SHP77 (cell line): ENCODE data around the gene GPD1L.
"Not testable (repeated sequence)": the region's sequence is repeated elsewhere in the genome, so short reads cannot be mapped to it uniquely, and the experiment has no call there.

Source experiments
- DNase-seq, 2 experiments: peaks; one replicate each; lab custom pipeline; 2025; lab: John Stamatoyannopoulos, UW

GPD1L gene

DNA sequence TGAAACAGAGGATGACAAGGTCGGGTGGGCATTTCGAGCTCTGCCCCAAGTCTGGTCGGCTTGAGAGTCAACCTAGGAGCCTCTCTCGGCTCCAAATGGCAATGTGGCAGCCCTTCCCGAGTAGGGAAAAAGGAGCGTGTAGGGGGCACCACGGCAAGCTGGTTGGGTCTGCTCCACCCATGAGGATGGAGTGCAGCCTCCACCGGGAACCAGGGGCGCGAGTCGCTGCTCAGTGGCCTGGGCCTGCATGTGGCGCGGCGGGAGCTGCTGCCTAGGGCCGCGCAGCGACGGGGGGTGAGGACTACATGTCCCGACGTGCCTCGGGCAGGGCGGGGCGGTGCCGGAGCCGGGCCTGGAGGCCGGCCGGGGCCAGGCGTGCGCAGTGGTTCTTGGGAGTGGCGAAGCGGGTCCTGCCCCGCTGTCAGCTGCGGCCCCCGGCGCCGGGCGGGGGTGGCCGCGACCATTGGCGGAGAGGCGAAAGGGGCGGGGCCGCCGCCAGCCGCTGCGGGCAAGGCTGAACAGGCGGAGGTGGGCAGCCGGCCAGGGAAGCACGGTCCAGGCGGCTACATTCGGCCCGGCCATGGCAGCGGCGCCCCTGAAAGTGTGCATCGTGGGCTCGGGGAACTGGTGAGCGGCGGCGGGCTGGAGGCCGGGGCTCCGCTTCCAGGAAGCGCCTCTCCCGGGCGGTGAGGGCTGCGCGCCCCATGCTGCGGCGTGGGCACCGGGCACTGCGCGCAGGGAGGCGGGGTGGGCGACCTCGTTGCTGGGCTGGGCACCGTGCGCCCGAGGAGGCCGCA, at the start of gene GPD1L:
GPD1L (plus strand) TSS at position 489 of the 797 bp plus-strand sequence; CDS start at position 581, 92 bp downstream.
- peak; percentile 88 to 91 for DNase-seq

DNA sequence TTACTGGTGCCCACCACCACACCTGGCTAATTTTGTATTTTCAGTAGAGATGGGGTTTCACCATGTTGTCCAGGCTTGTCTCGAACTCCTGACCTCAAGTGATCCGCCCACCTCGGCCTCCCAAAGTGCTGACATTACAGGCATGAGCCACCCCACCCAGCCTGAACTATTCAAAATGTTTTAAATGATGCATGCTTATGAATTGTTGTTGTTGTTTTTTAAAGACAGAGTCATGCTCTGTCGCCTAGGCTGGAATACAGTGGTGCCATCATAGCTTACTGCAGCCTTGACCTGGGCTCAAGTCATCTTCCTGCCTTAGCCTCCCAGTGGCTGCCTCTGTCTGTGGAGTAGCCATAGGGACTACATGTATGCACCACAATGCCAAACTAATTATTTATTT, 48.0 kb upstream of the GPD1L start:
- DNase-seq, result not testable (repeated sequence)

- no peak for DNase-seq
Measured at GRCh38 chr3:32062950-32063582, 43.4 kb upstream of the GPD1L start.

- no peak for DNase-seq
Measured at GRCh38 chr3:32066686-32067085, 39.7 kb upstream of the GPD1L start.

DNA sequence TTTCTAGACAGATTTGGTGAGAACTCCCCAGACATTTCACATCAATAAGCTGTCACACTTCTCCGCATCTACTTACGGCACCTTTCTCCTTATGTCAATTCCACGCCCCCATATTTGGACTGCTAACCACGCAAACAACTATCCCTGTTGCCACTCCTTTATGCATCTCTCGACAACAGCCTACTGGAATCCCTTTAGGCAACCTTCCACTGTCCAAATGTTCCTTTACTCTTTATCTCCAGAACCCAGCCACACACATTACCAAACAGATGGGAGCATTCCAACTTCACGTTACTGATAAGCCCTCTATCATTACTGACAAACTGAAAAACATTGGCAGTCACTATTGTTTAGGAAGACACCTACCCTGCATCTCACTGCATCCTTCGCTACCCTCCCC, 32.2 kb upstream of the GPD1L start:
- not testable (repeated sequence) for DNase-seq

DNA sequence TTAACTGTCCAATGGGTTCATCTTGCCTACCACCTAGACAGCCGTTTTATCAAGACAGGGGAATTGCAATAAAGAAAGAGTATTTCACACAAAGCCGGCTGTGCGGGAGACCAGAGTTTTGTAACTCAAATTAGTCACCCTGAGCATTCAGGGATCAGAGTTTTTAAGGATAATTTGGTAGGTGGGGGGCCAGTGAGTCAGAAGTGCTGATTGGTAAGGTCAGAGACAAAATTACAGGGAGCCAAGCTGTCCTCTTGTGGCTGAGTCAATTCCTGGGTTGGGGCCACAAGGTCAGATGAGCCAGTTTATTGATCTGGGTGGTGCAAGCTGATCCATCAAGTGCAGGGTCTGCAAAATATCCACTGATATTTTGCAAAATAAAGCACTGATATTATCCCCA, 29.9 kb upstream of the GPD1L start:
- no peak for DNase-seq

DNA sequence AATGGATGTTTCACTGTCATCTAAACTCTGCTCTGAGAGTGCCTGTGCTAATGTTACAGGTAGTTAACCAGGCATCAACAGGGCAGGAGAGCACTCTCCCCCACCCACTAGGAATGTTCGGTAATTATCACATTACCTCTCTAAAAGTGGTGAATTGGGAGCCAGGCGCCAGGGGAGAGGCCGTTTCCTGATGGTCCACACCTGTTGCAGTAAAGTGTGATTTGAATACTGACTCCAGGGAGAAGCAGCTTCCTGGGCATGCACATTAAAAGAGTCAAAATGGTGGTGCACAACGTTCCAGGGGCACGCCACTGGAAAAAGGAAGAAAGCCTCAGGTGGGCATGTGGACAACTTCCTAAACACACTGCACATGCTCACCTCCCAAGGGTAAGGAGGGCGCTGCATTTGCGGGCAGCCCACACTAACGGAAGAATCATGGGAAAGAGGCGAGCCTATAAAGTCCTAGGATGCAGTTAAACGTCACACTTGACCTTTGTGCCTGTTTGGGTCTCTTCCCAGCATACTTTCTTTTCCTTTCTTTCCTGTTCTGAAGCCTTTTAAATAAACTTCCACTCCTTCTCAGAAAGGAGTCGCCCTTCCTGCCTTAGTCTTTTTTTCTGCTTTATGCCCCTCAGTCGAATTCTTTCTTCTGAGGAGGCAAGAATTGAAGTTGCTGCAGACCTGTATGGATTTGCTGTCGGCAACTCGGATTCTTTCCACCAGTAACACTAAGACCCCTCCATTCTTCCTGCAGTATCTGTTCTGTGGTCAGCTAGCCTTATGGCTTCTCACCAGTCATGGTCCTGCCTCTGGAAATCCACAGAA, 28.9 kb upstream of the GPD1L start:
- DNase-seq, result no peak

DNA sequence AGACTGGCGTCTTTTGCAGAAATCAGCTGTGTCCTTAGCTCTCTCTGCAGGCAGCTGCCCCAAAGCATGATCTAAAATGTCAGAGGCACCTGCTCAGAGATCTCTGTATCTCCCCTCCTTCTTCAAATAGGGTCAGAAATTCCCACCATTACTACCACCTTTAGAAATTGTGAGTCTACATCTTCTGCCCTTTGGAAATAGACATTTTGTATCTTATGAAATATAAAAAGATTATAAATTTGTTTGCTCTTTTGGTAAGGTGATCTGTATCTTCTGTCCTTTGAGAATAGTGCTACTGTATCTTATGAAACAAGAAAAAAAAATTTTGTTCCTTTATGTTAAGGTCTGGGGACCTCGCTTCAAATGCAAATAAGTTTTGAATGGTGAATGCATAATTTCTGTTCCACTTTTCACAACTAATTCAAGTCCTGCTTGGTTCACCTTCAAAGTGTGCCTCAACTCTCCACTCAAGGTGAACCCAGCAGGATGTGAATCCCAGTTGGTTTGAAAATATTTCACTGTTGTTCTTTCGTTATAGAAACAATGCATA, 28.3 kb upstream of the GPD1L start:
- no peak for DNase-seq

- no peak for DNase-seq
Measured at GRCh38 chr3:32078864-32079263, 27.6 kb upstream of the GPD1L start.

DNA sequence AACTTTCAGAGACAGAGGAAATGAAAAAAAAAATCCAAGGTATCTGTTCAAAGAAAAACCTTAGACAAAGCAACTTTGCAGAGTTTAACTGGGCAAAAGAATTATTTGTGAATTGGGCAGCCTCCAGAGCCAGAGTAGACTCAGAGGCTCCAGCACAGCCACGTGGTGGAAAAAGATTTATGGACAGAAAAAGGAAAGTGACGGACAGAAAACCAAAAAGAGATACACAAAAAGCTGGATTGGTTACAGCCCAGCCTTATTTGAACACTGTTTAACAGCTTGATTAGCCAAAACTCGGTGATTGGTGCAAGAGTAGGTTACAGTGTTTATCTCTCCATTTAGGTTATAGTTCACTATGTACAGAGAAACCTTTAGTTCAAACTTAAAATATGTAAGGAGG, 23.7 kb upstream of the GPD1L start:
- DNase-seq, result no peak

DNA sequence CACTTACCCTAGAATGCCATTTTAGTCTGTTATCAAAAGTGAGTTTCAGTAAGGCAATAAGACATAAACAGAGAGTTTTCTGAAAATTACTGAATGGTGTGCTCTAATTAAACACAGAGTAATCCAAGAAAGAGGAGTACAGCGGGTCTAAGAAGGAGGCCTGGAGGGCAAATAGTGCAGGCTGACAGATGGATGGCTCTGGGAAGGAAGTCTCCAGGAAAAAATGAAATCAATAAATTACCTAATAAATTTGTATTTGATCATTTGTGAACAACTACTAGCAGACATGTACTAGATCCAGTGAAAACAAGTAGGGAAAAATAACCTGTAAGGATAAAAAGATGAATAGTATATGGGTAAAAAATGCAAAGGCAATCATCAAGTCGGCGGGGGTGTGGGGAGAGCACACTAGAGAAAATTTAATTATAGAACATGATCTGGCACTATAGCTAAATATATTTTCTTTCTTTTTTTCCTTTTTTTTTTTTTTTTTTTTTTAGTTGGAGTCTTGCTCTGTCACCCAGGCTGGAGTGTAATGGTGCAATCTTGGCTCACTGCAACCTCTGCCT, 22.6 kb upstream of the GPD1L start:
- no peak for DNase-seq

DNA sequence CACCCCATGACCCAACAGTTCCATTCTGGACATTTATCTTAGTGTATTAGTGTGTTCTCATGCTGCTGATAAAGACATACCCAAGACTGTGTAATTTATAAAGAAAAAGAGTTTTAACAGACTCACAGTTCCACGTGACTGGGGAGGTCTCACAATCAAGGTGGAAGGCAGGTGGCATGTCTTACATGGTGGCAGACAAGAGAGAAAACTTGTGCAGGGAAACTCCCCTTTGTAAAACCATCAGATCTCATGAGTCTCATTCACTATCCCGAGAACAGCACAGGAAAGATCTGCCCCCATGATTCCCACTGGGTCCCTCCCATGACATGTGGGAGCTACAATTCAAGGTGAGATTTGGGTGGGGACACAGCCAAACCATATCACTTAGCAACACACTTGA, 21.6 kb upstream of the GPD1L start:
- no peak for DNase-seq

GRCh38 chr3:32086464-32086863, 20.0 kb upstream of the GPD1L start:
- DNase-seq, result no peak

DNA sequence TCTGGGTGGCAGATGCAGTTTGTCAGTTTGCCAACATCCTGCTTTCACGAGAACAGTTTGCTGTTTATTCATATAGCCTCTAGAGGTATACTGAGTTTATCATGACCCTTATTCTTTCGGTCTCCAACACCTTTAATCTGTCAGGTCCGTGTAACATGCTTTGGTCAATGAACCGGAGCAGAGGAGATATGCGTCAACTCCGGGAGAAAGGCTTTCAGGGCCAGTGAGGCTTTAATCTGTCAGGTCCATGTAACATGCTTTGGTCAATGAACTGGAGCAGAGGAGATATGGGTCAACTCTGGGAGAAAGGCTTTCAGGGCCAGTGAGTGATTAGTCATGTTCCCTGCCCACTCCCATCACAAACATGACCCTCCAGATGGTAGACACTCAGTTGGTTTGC, 16.9 kb upstream of the GPD1L start:
- DNase-seq, result no peak

DNA sequence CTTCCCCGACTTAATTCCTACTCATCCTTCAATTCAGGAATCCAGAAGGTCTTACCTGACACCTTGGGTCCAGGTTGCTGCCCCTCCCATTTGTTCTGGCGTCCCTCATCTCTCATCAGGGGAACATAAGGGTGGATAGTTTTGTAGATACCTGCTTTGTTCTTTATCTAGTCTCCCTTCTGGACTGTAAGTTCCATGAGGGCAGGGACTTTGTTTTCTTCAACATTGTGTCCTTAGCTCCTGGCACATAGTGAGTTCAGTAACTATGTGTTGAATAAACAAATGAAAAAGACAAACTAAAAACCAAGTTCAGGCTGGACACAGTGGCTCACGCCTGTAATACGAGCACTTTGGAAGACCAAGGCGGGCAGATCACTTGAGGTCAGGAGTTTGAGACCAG, 13.2 kb upstream of the GPD1L start:
- no peak for DNase-seq

GRCh38 chr3:32095431-32095830, 11.0 kb upstream of the GPD1L start:
- DNase-seq, result no peak

- DNase-seq, result no peak
Measured at GRCh38 chr3:32097768-32098167, 8.7 kb upstream of the GPD1L start.

DNA sequence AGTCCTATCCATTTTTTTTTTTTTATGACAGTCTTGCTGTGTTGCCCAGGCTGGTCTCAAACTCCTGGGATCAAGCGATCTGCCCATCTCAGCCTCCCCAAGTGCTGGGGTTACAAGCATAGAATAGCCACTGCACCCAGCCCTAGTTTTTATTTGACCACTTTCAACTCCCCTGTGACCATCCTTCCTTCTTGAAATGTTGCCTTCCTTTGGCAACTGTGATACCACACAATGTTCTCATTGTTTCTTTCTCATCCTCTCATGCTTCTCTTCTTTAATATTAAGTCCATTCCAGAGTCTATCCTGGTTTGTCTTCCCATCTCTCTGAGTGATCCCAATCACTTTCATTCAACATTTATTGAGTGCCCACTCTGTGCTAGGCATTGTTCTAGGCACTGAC, 7.9 kb upstream of the GPD1L start:
- no peak for DNase-seq

- no peak for DNase-seq
Measured at GRCh38 chr3:32100465-32100864, 6.0 kb upstream of the GPD1L start.

DNA sequence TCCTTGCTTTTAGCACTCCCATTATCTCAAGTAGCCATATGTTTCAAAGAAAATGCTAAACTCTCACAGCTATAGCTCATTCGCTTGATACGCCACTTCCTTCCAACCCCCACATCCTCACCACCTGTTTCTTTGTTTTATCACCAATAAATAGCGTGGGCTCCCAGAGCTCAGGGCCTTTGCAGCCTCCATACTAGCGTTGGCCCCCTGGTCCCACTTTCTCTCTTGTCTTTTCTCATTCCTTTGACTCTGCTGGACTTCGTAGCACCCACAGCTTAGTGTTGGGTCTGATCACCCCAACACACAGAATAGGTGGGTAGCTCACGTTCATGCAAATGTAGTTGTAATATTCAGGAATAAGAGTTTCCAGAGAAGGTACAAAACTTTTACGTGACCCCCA, 4.1 kb upstream of the GPD1L start:
- no peak for DNase-seq

DNA sequence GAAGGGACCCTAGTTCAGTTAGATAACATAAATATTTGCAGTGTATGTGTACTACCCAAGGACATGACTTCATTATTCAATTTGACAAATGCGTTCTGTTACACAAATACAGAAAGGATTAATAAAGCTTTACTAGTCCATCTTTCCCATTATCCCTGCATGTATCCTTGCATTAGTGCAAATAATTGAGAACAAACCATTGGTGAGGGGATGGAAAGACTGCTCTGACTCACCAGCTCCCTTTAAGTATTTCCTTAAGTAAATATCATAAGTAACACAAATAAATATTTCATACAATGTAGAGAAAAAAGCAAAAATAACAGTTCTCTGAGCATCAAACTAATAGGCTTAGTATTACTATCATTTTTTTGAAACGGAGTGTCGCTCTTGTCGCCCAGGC, 1.9 kb upstream of the GPD1L start:
- DNase-seq, result no peak
